GM19372 (cell line): ENCODE results near the gene COL6A2.
"Not testable (repeated sequence)": the region's sequence is repeated elsewhere in the genome, so short reads cannot be mapped to it uniquely, and the experiment has no call there.

ENCODE experiments used
- ATAC-seq: cut with Tn5 transposase; IDR thresholded peaks from one replicate; pipeline ENCODE4 v1.9.1; 2021; ENCODE audit warnings: mild to moderate bottlenecking, low read depth, moderate library complexity; ENCODE audit not compliant: unreplicated experiment

Gene COL6A2

DNA sequence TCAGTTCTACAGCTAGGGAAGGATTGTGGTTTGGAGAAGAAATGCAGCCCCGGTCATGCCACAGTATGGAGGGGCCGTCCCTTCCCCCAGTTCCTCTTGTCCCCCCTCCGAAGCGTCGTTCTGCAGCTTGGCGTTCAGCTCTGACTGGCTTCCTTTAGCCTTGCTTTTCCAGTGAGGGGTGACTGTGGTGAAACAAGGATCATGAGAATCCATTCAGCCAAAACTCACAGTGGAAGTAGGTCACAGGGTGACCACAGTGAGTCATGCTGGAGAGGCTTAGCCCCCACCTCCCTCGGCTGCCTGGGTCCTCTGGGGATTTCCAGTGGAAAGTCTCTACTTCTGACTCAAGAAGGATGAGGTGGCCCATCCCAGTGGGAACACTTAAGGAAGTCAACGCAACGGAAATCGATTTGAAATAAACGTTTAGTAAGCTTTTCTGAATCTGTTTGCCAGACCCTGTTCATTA, 37.3 kb upstream of the COL6A2 start:
- ATAC-seq: no peak

GRCh38 chr21:46061063-46061462, 36.8 kb upstream of the COL6A2 start:
- no peak for ATAC-seq

GRCh38 chr21:46061518-46061917, 36.4 kb upstream of the COL6A2 start:
- ATAC-seq: no peak

- no peak for ATAC-seq
Measured at GRCh38 chr21:46061950-46062349, 36.0 kb upstream of the COL6A2 start.

GRCh38 chr21:46062471-46063211, 35.3 kb upstream of the COL6A2 start:
- no peak for ATAC-seq

- ATAC-seq: no peak
Measured at GRCh38 chr21:46063227-46063626, 34.7 kb upstream of the COL6A2 start.

- no peak for ATAC-seq
Measured at GRCh38 chr21:46063734-46064680, 33.9 kb upstream of the COL6A2 start.

DNA sequence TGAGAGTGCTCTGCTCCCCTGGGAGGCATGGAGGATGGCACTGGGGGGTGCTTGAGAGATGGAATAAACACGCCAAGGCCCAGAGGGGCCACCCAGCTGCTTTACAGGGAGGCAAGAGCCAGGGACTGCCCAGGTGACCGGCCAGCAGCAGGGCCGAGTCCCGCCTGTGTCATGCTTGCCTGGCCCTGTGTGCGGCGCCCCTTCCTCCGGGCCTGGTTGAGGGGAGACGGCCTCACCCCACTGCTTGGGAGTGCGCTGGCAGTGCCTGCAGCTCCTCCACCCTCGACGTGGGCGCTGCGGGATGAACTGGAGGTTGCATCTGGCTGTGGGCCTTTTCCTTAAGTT, 33.1 kb upstream of the COL6A2 start:
- ATAC-seq: no peak

DNA sequence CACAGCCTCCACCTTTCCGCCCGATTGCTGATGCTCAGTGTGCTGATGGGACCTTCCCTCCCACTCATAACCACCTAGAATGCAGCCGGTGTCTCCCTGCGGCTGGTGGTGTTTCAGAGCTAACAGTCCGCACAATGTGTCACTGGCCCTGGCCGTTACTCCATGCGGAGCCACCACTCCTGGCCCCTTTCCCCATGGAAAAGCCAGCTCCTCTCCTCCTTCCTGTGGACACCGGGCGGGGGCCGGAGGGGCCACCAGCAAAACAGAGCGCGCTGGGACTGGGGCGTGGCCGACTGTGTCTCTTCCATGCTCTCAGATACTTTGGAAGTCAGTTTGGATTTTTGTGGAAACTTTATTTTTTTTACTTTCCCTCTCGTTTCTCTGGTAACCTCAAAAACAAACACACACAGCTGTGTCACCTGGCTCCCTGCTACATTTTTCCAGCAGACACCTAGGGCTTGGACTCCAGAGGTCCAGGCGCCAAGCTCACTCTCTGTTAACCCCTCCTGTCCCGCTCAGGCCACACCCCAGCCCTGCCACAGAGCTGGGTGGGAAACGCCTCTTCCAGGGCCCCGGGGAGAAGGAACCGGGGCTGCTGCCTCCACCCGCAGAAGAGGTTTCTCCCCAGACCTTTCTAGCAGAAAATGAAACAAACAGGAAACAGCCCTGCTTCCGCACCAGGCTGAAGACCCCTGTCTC, 32.5 kb upstream of the COL6A2 start:
- ATAC-seq: no peak

DNA sequence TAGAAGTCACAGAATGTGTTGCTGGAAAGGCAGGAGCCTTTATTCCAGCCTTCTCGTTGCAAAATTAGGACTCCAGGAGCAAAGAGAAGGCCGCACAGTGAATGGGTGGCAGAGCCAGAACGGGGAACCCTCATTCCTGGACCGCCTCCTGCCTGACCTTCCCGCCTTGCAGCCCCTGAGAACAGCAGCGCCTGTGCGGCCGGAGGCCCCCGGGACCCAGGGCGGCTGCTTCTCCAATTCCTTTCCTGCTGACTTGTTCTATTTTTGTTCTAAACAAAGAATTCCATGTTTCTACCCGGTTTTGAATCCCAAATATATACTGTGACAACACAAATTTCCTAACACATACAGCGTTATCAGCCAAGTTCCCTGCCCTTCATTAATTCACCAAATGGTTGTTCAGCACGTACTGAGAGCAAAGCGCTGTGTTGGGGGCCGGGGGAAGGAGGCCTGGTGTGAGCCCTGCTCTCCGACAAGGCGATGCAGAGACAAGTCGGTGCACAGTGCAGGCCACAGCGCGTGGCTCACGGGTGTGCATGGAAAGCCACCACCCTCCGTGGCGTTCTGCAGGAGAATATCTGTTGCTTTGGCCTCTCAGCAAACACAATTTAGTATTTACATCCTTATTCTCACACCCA, 31.9 kb upstream of the COL6A2 start:
- ATAC-seq: no peak

DNA sequence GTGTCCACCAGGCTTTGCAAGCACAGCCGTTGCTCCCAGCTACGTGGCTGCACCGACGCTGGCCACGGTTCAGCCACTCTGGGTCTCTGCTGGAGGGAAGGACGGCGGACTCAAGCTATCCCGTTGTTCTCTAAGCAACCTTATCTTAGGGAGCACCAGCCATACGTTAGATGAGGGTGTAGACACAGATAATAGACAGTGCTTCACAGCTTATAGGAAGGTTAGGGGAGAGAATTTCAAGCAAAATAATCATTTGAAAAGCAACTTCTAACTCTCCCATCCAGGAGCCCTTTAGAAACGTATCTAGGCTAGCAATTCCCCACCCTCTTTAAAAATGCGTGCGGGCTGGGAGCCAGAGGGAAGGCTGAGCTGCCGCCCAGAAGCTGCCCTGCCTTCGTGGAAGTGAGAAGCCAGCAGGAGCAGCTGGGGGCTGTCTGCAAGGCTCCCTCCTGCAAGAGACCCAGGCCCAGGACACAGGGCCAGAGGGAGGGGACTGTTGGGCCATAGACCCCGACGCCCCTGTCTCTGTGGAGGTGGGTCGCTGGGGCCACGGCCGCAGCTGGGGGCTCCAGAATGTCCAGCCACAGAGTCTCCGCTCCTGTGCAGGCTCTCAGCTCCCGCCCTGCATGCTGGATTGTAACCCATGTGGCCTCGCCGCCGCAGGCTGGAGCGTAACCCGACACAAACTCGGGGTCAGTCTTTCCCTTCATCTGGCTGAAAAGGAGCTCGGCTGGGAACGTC, 31.2 kb upstream of the COL6A2 start:
- ATAC-seq: no peak

GRCh38 chr21:46067505-46068201, 30.3 kb upstream of the COL6A2 start:
- no peak for ATAC-seq

GRCh38 chr21:46068516-46069079, 29.3 kb upstream of the COL6A2 start:
- no peak for ATAC-seq

- no peak for ATAC-seq
Measured at GRCh38 chr21:46069166-46069565, 28.7 kb upstream of the COL6A2 start.

DNA sequence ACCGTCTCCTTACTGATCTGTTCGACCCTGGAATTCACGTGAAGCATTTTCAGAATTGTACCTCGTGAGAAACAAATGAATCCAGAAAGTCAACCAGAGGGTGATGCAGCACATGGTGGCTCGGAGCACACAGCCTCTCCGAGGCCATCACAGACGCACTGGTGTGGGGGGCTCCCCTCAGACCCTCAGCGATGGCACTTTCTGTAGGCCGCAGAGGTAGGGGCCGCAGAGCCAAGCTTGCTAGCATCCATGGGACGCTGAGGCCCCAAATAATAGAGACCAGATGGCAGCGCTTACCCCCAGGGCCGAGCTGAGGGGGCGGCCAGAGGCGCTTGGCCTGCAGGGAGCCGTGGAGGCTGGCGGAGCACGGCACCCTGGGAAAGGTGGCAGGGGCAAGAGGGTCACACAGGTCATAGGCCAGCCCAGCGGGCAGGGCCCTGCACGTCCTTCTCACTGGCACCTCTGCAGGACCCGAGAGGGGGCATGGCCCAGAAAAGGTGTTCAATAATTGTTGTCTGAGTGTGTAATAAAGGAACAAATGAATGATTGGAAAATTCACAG, 28.1 kb upstream of the COL6A2 start:
- no peak for ATAC-seq

DNA sequence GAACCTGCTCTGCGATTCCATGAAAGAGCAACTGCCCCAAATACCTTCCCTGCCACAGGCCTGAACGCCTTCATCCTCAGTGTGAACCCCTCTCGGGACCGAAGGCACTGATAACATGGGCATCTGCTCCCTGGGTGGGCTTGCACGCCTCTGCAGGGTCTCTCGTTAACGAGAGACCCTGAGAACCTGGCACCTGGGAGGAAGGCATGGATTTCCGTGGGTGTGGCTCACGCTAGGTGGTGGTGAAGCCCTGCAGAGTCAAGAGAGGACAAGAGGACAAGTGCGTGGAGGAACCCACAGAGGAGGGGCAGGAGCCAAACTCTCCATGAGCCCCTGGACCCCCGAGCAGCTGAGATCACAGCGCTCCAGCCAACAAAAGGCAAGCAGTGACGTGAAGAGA, 26.8 kb upstream of the COL6A2 start:
- no peak for ATAC-seq

DNA sequence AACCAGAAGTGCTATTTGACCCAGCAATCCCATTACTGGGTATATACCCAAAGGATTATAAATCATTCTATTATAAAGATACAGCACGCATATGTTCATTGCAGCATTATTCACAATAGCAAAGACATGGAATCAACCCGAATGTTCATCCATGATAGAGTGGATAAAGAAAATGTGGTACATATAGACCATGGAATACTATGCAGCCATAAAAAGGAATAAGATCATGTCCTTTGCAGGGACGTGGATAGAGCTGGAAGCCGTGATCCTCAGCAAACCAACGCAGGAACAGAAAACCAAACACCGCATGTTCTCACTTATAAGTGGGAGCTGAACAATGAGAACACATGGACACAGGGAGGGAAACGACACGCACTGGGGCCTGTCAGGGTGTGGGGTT, 21.2 kb upstream of the COL6A2 start:
- ATAC-seq: not testable (repeated sequence)

DNA sequence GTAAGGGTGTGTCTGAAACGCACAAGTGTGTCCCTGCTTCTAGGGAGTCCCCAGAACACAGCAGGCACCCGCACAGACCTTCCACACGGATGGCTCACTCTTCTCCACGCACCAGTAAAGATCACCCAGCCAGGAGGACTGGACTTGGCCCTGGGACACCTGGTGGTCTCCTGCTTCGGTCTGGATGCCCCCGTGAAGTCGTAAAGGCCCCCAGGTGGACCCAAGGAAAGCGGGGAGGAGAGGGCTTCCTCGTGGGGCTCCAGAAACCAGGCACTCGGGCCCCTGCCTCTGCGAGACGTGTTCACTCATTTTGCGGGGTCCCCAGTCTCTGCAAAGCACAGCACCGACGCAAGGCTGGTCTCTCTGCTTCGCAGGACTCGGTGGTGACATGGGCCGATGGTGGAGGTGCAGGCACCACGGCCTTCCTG, 20.2 kb upstream of the COL6A2 start:
- no peak for ATAC-seq
